NCI-H1436 treated with DMSO at 0.1 percent for 48 hours (cell line): ENCODE data around the gene GABPB2.

Source experiments
- DNase-seq: peaks from one replicate; lab custom pipeline; 2025; lab: John Stamatoyannopoulos, UW

The GABPB2 gene

DNA sequence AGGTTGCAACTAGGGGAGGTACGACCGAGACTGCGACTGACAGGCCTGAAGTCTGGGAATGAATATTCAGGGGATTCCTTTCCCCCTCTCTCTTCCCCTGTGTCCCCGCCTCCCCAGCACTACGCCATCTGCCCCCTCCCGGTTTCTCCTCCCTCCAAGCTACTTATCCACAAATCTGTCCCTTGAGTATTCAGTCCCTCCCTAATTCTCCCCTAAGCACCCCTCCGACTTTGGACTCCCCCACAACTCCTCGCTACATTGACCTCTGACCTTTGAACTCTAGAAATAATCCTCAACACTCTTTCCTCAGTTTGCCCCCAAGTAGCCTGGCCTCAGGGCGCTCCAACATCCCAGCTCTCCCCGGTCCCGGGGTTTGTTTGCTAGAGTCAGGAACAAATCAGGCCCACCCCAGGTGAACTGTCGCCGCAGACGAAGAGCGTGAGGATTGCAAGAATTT lies 94.7 kb downstream of the GABPB2 start:
- DNase-seq, result no peak

DNA sequence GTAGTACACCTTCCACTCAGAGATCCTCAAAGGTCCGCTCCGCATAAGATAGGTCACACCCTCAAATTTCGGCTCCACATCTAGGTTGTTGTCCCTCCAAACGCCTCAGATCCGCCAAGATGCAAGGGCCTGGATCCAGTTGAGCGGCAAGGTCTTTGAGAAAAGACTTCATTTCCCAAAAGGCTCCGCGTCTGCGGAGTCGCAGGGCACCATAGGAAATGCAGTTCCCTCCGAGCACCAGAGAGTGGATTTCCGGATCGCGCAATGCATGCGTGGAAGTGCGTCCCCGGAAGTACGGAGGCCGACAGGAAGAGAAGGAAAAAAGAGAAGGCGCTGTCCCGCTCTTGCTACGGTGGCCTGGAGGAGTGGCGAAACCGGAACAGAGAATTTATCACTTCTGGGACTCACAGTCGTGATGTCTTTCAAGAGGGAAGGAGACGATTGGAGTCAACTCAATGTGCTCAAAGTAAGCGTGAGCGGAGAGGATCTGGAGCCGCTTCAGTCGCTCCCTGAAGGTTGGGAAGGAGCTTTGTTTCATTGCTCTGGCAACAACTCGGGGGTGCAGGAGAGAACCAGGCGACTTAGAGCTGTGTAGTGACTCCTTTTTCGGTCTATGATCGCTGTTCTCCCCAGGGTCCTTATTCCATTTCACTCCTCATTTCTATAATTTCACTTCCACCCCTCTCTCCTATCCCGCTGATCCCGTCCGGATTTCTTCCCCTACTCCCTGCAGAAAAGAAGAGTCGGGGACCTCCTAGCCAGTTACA lies 95.4 kb downstream of the GABPB2 start, which contains the start of the genes LYSMD1 and SCNM1:
Gene LYSMD1 (minus strand): TSS at position 165 of the 767 bp plus-strand sequence. CDS start 644 bp downstream, outside the sequence.
Gene SCNM1 (plus strand): TSS at position 407 of the 767 bp plus-strand sequence. CDS start 9 bp downstream, at position 416.
- peak; percentile 87 for DNase-seq

DNA sequence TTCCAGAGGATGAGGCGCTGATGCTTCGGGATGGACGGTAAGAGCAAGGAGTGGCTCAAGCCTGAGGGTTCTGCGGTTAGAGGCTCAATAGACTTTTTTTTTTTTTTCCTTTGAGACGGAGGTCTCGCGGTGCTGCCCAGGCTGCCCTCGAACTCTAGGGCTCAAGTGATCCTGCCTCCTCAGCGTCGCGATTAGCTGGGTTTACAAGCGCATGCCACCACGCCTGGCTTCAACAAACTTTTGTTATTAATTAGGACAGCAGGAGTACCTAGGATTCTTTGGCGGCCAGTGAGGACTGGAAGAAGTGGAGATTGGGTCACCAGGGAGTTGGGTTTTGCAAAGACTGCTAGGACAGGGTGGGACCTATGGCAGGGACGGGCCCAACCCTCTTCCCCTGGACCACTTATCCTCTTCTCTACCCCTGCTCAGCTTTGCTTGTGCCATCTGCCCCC lies 96.0 kb downstream of the GABPB2 start:
- no peak for DNase-seq

DNA sequence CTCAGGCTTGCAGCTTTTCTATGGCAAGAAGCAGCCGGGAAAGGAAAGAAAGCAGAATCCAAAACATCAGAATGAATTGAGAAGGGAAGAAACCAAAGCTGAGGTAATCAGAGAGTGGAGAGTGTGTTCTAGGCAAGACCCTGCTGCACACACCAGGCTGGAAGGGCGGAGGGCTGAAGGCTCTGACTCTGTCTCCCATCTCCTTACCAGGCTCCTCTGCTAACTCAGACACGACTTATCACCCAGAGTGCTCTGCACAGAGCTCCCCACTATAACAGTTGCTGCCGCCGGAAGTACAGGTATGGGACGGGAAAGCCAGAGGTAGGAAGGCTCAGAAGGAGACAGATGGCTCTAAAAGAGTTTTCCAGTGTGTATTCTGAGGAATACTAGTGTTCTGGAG lies 96.6 kb downstream of the GABPB2 start:
- no peak for DNase-seq

DNA sequence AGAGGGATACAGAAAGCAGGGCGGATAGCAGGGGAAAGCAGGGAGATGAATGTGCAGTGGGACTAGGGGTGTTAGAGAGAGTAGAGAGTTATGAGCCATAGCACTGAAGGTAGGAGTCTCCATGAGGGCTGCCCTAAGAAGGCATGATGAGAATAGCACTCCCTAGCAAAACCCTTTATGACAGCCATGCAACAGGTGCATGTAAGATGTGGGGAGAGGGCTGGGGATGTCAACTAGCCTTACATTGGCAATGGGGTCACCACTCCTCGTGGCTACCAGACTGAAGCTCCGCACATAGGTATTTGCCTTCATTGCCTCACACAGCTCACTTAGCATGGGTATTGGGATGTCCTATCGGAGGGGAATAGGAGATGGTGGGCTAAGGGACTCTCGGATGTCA lies 100.6 kb downstream of the GABPB2 start:
- no peak for DNase-seq
